ENCODE measurements around the gene MED9.

DNA sequence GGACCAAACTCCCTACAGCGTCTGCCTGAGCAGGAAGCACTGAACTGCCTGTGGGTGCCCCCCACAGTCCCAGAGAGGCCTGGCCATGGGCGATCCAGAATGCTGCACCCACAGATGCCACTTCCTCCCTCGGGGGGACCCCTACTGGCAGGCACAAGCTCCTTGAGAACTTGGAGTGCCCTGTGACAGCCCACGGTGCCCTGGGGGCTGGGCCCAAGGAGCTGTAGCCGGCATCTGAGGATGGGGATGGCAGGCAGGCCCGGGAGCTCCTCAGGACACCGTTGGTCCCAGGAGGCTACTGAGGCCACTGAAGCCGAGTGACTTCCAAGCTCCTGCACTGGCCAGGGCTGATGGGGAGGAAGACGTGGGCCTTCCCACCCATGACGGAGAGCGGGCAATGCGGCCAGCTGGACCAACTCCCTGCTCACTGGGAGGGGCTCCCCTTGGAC lies 34.5 kb downstream of the MED9 start:
- TF ChIP-seq, protein P1, sequence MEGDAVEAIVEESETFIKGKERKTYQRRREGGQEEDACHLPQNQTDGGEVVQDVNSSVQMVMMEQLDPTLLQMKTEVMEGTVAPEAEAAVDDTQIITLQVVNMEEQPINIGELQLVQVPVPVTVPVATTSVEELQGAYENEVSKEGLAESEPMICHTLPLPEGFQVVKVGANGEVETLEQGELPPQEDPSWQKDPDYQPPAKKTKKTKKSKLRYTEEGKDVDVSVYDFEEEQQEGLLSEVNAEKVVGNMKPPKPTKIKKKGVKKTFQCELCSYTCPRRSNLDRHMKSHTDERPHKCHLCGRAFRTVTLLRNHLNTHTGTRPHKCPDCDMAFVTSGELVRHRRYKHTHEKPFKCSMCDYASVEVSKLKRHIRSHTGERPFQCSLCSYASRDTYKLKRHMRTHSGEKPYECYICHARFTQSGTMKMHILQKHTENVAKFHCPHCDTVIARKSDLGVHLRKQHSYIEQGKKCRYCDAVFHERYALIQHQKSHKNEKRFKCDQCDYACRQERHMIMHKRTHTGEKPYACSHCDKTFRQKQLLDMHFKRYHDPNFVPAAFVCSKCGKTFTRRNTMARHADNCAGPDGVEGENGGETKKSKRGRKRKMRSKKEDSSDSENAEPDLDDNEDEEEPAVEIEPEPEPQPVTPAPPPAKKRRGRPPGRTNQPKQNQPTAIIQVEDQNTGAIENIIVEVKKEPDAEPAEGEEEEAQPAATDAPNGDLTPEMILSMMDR (IDR thresholded peaks at IDR 0.05; ENCODE audit: low read depth, low read length): peak; percentile 53
- no peak for TF ChIP-seq POLR2A (IDR thresholded peaks at IDR 0.05; ENCODE audit: extremely low read depth, insufficient read length)
- TF ChIP-seq, protein P2, sequence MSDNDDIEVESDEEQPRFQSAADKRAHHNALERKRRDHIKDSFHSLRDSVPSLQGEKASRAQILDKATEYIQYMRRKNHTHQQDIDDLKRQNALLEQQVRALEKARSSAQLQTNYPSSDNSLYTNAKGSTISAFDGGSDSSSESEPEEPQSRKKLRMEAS (IDR thresholded peaks at IDR 0.05; ENCODE audit: low read depth, low read length): no peak
